ENCODE data around the gene WNT8B.

DNA sequence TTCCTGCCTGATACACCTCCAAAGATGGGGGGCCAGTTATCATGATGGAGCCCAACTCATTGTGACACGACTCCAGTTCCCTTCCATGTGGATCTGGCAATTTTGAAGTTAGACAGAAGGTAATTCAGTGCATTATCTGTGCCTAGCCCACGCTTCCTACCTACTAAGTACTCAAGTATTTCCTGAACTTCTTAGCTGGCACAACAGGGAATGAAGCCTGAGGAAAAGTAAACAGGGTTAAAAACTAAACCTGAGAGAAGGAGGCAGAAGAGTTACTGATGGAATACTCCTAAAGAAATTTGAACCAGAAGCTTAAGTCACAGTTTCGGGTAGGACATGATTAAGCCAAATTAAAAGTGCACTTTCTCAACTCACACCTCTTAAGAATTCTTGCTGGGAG is 58.0 kb downstream of the WNT8B start:
- TF ChIP-seq, protein P1, sequence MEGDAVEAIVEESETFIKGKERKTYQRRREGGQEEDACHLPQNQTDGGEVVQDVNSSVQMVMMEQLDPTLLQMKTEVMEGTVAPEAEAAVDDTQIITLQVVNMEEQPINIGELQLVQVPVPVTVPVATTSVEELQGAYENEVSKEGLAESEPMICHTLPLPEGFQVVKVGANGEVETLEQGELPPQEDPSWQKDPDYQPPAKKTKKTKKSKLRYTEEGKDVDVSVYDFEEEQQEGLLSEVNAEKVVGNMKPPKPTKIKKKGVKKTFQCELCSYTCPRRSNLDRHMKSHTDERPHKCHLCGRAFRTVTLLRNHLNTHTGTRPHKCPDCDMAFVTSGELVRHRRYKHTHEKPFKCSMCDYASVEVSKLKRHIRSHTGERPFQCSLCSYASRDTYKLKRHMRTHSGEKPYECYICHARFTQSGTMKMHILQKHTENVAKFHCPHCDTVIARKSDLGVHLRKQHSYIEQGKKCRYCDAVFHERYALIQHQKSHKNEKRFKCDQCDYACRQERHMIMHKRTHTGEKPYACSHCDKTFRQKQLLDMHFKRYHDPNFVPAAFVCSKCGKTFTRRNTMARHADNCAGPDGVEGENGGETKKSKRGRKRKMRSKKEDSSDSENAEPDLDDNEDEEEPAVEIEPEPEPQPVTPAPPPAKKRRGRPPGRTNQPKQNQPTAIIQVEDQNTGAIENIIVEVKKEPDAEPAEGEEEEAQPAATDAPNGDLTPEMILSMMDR (IDR thresholded peaks at IDR 0.05) = no peak
- TF ChIP-seq POLR2A (IDR thresholded peaks at IDR 0.05) = no peak
- TF ChIP-seq POLR2AphosphoS5 (IDR thresholded peaks at IDR 0.05) = no peak
